Renal cortex interstitium (tissue), 11 donors: ENCODE measurements around the gene RMND5A. TPM values are rescaled to one million over a fixed set of nuclear protein-coding genes. Genes with fewer than 3 reads are reported as not detected.
A peak's percentile ranks its signal among the peaks of the same experiment; 100 is the strongest.

ENCODE experiments used
- DNase-seq, 11 donors: peaks; one replicate each; pipeline ENCODE4 v3.0.0-alpha.2; 2013; ENCODE audit warnings: low read depth in 9 of 11, low spot score in 4 of 11; ENCODE audit errors: extremely low read depth in 1 of 11
- polyA plus RNA-seq, 3 donors: library from polyadenylated mRNA; unstranded; fragments of 120-200 nt; gene quantifications; one replicate each; pipeline ENCODE4 v1.2.1, GENCODE V29; 2013; ENCODE audit not compliant: insufficient read length in 3 of 3

The RMND5A gene
- polyA plus RNA-seq, 3 donors, result 57.4 to 65.4 (median 57.7) TPM

- DNase-seq, result no peak
These were observed 62.7 kb downstream of the RMND5A start for GRCh38 chr2:86782748-86783147.

GRCh38 chr2:86783615-86784339, 63.7 kb downstream of the RMND5A start:
- DNase-seq, result no peak

- no peak for DNase-seq
These were observed 65.4 kb downstream of the RMND5A start for GRCh38 chr2:86785456-86785855.

- DNase-seq, result no peak
These were observed 66.0 kb downstream of the RMND5A start for GRCh38 chr2:86786001-86786536.

GRCh38 chr2:86787736-86788135, 67.6 kb downstream of the RMND5A start:
- DNase-seq, result no peak

GRCh38 chr2:86788165-86788564, 68.1 kb downstream of the RMND5A start:
- no peak for DNase-seq

GRCh38 chr2:86788881-86789686, 69.0 kb downstream of the RMND5A start:
- no peak for DNase-seq

GRCh38 chr2:86789687-86790133, 69.6 kb downstream of the RMND5A start:
- no peak for DNase-seq

- DNase-seq, result no peak
These were observed 70.1 kb downstream of the RMND5A start for GRCh38 chr2:86790134-86790675.

GRCh38 chr2:86790676-86791572, 70.8 kb downstream of the RMND5A start, which contains the start of gene CD8A:
TSS of gene CD8A (minus strand) at chr2:86790913. CDS start at chr2:86790825, 88 bp downstream.
- no peak for DNase-seq

- no peak for DNase-seq
These were observed 71.5 kb downstream of the RMND5A start for GRCh38 chr2:86791573-86791972.

- no peak for DNase-seq
These were observed 73.7 kb downstream of the RMND5A start for GRCh38 chr2:86793752-86794151.

- no peak for DNase-seq
These were observed 74.8 kb downstream of the RMND5A start for GRCh38 chr2:86794861-86795260.

- DNase-seq, result no peak
These were observed 80.9 kb downstream of the RMND5A start for GRCh38 chr2:86800856-86801567.

GRCh38 chr2:86806059-86806857, 86.2 kb downstream of the RMND5A start:
- no peak for DNase-seq

- no peak for DNase-seq
These were observed 87.0 kb downstream of the RMND5A start for GRCh38 chr2:86807133-86807467.

- DNase-seq, result peak in 3 of 11 donors; percentile 34 to 52 (median 44)
These were observed 87.6 kb downstream of the RMND5A start for GRCh38 chr2:86807468-86808275.
